CD4-positive, alpha-beta T cell treated with Interleukin-2 at 100 ng/mL for 4 hours (primary cell): Measurements from ENCODE around the gene CDH7.

ENCODE experiments used
- DNase-seq: peaks from one replicate; pipeline ENCODE4 v3.0.0-alpha.2; 2020; ENCODE audit warnings: low spot score

CDH7 gene

GRCh38 chr18:65768120-65768778 lies 17.4 kb downstream of the CDH7 start:
- DNase-seq, result no peak

- DNase-seq, result no peak
These were observed 18.8 kb downstream of the CDH7 start for GRCh38 chr18:65769652-65770051.

GRCh38 chr18:65786474-65786873 lies 35.7 kb downstream of the CDH7 start:
- DNase-seq, result no peak

- no peak for DNase-seq
These were observed 37.6 kb downstream of the CDH7 start for GRCh38 chr18:65788373-65788772.

- no peak for DNase-seq
These were observed 39.8 kb downstream of the CDH7 start for GRCh38 chr18:65790604-65791003.

GRCh38 chr18:65791719-65792118 lies 40.9 kb downstream of the CDH7 start:
- DNase-seq, result no peak

- no peak for DNase-seq
These were observed 41.8 kb downstream of the CDH7 start for GRCh38 chr18:65792456-65793074.

GRCh38 chr18:65808759-65809158 lies 57.9 kb downstream of the CDH7 start:
- no peak for DNase-seq

GRCh38 chr18:65811307-65811706 lies 60.5 kb downstream of the CDH7 start:
- DNase-seq, result no peak

- no peak for DNase-seq
These were observed 64.7 kb downstream of the CDH7 start for GRCh38 chr18:65815506-65815905.

- DNase-seq, result no peak
These were observed 66.4 kb downstream of the CDH7 start for GRCh38 chr18:65817178-65817577.

- no peak for DNase-seq
These were observed 71.1 kb downstream of the CDH7 start for GRCh38 chr18:65821911-65822310.

GRCh38 chr18:65822826-65823225 lies 72.0 kb downstream of the CDH7 start:
- no peak for DNase-seq

GRCh38 chr18:65827444-65827843 lies 76.6 kb downstream of the CDH7 start:
- no peak for DNase-seq

GRCh38 chr18:65835881-65836280 lies 85.1 kb downstream of the CDH7 start:
- DNase-seq, result no peak

GRCh38 chr18:65846107-65846506 lies 95.3 kb downstream of the CDH7 start:
- no peak for DNase-seq

- no peak for DNase-seq
These were observed 101.5 kb downstream of the CDH7 start for GRCh38 chr18:65852273-65852672.

- DNase-seq, result no peak
These were observed 108.3 kb downstream of the CDH7 start for GRCh38 chr18:65859075-65859474.

GRCh38 chr18:65869527-65869926 lies 118.7 kb downstream of the CDH7 start:
- no peak for DNase-seq

- no peak for DNase-seq
These were observed 125.5 kb downstream of the CDH7 start for GRCh38 chr18:65876310-65876709.

- no peak for DNase-seq
These were observed 146.5 kb downstream of the CDH7 start for GRCh38 chr18:65897292-65897691.

- no peak for DNase-seq
These were observed 150.7 kb downstream of the CDH7 start for GRCh38 chr18:65901522-65901921.

- DNase-seq, result no peak
These were observed 155.8 kb downstream of the CDH7 start for GRCh38 chr18:65906621-65907034.

GRCh38 chr18:65907281-65907680 lies 156.5 kb downstream of the CDH7 start:
- no peak for DNase-seq
